HG03558 (cell line): ENCODE measurements around the gene SNAPC4.

Experiments
- ATAC-seq: cut with Tn5 transposase; IDR thresholded peaks from one replicate; pipeline ENCODE4 v1.9.1; 2021; ENCODE audit warnings: moderate number of reproducible peaks; ENCODE audit not compliant: unreplicated experiment; ENCODE audit errors: extremely low read depth

SNAPC4 gene, protein sequence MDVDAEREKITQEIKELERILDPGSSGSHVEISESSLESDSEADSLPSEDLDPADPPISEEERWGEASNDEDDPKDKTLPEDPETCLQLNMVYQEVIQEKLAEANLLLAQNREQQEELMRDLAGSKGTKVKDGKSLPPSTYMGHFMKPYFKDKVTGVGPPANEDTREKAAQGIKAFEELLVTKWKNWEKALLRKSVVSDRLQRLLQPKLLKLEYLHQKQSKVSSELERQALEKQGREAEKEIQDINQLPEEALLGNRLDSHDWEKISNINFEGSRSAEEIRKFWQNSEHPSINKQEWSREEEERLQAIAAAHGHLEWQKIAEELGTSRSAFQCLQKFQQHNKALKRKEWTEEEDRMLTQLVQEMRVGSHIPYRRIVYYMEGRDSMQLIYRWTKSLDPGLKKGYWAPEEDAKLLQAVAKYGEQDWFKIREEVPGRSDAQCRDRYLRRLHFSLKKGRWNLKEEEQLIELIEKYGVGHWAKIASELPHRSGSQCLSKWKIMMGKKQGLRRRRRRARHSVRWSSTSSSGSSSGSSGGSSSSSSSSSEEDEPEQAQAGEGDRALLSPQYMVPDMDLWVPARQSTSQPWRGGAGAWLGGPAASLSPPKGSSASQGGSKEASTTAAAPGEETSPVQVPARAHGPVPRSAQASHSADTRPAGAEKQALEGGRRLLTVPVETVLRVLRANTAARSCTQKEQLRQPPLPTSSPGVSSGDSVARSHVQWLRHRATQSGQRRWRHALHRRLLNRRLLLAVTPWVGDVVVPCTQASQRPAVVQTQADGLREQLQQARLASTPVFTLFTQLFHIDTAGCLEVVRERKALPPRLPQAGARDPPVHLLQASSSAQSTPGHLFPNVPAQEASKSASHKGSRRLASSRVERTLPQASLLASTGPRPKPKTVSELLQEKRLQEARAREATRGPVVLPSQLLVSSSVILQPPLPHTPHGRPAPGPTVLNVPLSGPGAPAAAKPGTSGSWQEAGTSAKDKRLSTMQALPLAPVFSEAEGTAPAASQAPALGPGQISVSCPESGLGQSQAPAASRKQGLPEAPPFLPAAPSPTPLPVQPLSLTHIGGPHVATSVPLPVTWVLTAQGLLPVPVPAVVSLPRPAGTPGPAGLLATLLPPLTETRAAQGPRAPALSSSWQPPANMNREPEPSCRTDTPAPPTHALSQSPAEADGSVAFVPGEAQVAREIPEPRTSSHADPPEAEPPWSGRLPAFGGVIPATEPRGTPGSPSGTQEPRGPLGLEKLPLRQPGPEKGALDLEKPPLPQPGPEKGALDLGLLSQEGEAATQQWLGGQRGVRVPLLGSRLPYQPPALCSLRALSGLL (N-terminal part only)

DNA sequence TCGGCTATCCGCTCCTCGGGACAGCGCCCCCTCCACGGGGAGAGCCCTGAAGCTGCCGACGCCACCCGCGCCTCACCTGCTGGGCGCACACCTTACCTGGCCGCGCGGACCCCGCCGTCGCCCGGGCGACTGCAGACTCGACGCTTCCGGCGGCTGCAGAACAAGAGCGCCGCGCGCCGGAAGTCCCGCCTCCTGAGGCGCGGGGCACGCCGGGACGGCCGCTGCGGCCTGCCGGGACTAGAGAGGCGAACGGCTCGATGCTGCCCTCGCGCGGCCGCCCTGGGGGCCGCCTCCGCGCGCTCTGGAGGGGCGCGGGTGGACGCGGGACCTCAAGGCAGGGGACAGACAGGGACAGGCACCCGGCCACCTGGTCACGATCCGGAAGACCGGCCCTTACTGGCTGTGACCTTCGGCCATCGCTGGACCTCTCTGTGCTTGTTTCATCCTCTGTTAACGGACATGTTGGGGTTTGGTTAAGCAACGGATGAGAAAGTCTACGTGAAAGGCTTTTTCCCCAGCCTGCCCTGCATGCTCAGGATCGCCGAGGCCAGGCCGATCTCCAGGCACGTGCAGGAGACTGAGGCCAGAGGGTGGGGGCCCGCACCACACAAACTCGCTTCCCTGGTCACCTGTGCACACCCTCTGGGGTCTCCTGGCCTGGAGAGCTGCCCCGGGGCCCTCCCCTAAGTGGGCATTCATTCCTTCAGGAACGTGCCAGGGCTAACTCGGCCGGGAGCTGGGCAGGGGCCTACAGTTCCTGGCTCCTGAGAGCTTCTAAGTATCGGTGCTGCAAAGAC is at the start of gene SNAPC4:
Gene SNAPC4 (minus strand): TSS at position 133 of the 797 bp plus-strand sequence. CDS start 1,742 bp downstream, outside the sequence.
- peak; percentile 38 for ATAC-seq

DNA sequence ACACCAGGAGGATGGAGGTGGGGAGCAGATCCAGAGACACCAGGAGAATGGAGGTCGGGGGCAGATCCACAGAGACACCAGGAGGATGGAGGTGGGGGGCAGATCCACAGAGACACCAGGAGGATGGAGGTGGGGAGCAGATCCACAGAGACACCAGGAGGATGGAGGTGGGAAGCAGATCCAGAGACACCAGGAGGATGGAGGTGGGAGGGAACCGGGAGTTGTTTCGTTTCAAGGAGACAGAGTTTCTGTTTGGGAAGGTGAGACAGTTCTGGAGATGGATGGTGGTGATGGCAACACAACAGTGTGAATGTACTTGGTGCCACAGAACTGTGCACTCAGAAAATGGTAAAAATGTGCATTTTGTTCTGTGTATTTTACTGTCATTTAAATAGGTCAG is 48.7 kb upstream of the SNAPC4 start:
- no peak for ATAC-seq

DNA sequence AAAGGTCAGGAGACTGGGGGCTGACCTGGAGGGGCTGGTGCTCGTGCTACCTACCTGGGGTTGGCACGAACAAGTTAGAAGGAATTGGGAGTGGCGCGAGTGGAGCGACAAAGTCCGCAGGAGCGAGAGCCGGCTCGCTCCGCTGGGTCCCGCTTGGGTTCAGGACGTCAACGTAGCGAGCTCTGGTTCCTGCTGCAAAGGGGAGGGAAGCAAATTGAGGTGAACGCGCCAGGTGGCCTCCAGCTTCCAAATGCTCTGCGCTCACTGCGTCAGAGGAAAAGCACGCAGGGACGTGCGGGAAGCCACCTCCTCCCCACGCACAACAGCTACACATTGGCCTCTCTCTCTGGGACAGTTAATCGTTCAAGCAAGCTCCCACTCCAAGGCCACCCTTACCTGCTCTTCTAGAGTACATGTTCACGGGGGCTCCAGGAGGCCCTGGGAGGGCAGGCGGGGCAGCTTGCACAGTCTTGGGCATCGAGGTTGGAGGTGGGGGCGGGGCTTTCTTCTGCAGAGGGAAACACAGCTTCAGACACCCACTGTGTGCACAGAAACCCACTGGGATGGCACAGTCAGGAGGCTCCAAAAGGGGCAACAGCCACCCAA is 47.3 kb upstream of the SNAPC4 start:
- ATAC-seq, result no peak

DNA sequence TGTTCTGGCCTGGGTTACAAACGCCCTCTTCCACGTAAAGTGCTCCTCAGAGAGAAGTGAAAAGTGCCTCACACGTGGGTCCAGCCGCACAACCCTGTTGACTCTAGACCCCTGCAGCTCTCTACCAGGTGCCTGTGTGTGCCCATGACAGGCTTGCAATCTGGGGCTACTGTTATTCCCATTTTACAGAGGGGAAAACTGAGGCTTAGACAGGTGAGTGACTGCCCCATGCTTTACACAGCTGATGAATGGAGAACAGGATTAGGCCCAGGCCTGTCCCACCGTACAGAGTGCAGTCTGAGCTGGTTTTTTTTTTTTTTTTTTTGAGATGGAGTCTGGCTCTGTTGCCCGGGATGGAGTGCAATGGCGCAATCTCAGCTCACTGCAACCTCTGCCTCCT is 45.8 kb upstream of the SNAPC4 start:
- no peak for ATAC-seq

DNA sequence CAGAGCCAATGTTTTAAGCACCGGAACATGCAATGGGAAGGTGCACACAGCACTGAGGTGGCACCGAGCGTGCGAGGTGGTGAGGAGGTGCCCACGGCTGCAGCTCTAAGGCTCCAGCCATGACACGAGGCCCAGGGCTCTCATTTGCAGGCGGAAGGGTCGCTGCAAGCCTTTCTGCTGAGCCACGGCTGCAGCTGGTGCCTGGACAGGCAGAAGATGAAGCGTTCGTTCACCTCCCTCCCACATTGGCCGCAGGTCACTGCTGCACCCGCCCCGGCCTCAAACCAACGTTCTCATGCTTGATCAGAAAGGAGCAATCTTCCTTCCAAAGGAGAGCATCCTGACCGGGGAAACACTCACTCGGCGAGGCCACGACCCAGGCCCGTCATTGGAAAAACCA is 44.1 kb upstream of the SNAPC4 start:
- ATAC-seq, result no peak

DNA sequence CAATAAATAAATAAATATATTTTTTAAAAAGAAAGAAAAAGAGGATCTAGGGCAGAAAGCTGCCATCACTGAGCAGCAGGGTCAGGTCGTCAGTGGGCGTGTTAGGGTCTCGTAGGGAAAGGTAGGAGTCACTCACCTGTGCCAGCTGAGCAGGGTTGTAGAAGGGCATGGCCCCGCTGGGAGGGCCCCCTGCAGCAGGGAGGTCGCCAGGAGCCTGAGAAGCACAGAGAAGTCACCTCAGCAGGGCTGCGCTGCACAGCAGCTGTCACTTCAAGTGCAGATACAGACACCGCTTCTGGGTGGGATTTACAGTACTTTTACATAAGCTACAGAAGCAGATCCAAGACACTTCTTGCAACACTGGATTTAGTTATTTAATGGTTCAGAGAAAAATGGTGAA is 43.7 kb upstream of the SNAPC4 start:
- no peak for ATAC-seq

DNA sequence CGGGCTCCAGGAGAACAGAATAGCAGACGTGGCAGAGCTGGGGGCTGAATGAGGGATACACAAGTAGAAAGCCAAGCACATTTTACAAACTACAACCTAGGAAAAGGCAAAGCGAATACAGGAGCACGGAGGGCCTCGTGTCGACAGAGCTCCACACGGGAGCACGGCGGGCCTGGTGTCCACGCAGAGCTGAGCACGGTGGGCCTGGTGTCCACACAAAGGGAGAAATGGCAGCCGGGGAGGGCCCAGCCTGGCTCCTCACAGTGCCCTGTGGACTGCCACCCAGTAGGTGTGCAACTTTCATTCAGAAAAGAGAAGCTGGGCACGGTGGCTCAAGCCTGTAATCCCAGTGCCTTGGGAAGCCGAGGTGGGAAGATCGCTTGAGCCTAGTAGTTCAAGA is 43.1 kb upstream of the SNAPC4 start:
- no peak for ATAC-seq

DNA sequence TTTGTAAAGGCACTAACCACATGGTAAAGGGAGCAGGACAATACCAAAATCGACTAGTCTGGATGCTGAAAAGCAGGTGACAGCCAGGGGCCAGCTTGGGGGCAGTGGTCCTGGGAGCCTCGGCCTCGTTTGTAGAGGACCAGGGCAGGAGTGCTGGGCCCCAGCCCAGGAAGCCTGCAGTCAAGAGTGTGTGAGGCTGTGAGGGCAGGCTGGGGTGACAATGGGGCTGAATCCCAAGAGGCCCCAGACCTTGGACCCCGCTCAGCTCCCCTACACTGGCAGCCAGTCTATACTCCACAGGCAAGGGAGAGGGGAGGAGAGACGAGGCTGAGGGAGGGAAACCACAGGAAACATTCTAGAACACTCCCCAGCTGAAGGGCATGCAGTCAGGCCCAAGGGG is 42.3 kb upstream of the SNAPC4 start:
- no peak for ATAC-seq

DNA sequence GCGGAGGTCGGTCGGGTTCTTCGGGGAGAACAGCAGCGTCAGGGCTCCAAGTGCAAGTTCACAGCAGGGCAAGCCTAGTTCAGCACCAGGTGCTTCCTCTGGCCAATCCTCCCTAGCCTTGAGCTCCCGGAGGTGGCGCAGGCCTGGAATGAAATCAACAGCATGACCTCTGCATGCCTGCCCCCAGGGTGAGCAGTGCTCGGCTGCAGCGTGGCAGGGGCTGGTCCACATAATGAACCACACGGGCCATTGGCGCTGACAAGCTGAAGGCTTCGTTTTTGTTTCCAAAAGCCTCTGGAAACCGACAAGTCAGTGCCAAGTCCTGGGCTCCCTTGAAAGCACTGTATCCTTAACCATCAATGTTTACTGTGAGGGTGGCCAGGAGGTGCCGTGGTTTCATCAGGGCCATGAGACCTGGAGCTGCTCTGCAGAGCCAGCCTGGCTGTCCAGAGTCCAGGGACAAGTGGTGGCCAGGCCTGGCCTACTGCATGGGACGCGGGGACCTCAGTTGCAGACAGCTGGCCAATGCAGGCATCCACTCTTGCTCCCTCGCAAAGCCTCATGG is 41.8 kb upstream of the SNAPC4 start:
- ATAC-seq, result no peak

DNA sequence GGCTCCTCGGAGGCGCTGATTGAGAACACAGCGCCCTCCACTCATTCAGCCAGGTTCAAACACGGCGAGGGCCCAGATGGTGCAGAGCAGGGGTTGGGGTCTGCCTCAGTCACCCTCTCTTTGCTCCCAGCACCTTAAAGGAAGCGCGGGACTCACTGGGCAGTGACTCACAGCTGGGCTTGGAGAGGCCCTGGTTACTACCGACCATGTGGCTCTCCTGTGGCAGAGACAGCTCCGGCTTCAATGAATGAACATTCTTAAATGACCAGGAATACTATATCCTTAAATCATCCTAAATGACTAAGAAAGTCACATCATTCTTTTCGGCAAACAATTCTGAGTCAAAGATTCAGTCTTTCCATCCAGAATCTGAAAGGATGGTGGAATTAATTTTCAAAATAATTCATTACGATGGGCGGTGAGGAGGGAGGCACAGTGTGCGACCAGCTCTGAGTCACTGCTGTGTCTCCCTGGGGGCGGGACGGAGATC is 41.3 kb upstream of the SNAPC4 start:
- ATAC-seq, result no peak

DNA sequence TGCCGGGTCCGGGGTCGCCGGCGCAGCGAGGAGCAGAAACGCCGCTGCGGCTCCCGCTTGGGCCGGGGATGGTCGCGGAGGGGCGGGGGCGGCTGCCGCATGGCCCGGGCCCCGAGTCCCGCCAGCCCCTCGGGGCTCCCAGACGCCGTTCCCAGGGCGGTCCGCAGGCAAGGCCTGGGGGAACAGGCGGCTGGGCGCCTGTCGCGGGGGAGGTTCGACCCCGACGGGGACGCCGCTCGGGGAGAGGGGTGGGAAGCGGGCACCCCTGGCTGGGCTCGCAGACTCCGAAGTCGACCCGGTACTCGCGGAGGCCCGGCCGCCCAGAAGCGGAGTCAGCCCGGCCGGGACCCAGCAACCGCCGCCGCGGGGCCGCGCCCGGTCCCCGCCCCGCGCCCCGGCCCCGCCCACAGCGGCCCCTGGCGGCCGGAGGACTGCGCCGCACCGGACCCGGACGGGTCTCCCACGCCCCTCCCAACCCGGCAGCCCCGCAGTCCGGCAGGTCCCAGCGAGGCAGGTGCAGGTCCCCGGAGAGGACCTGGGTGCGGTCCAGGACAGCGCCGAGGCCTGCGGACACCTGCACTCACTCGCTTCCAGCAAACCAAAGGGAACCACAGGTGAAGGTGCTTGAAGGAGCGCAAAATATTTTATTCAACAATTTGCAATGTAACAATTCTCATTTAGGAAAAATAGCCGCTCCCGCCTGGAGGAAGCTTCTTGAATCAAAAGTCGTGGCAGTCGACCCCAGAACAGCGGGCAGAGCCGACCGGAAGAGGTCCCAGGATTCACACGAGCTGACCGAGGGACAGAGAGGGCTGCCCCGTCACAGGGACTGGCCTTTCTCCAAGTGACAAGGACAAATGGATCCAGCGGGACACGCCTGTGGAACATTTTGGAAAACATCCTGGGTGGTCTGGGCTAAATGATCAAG is 39.8 kb upstream of the SNAPC4 start, which contains the start of gene INPP5E:
Gene INPP5E (minus strand): TSS at position 365 of the 928 bp plus-strand sequence. CDS start 426 bp downstream, outside the sequence.
- ATAC-seq, result no peak

DNA sequence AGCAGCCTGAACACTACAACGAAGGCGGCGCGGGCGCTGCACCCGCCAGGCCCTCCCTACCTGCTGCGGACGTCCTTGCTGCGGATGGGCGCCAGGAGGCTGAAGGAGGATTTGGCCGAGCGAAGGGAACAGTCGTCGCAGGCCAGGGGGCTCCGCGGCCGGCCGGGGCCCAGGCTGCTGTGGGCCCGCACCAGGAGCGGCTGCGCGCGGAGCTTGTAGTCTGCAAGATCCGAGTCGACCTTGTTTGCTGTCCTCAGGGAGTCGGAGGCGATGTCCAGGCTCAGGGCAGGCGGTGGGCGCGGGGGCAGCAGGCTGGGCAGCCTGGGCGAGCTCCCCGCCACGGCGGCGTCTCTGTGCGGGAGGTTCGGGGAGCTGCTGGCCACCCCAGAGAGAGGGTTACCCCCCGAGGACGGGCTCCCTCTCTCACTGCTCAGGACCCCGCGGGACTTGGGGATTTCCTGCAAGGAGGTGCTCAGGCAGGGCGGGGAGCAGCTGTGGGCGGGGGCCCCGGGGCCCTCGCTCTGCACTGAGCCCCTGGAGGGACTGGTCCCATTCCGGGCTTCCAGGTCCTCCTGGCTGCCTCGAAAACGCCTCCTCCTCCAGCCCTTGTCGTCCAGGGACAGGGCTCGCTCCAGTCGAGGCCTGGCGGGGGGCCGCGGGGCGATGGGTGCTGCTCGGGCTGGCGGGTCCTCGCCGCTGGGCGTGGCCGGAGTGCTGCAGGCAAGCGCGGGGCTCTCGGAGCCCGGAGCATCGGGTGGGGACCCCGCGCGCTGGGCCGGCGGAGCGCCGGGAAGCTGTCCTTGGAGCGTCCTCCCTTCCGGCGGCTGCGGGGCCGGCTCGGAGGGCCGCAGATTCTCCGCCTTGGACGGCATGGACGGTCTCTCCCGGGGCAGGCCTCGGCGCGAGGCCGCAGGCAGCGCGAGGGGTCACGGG is 38.8 kb upstream of the SNAPC4 start:
- ATAC-seq, result no peak

DNA sequence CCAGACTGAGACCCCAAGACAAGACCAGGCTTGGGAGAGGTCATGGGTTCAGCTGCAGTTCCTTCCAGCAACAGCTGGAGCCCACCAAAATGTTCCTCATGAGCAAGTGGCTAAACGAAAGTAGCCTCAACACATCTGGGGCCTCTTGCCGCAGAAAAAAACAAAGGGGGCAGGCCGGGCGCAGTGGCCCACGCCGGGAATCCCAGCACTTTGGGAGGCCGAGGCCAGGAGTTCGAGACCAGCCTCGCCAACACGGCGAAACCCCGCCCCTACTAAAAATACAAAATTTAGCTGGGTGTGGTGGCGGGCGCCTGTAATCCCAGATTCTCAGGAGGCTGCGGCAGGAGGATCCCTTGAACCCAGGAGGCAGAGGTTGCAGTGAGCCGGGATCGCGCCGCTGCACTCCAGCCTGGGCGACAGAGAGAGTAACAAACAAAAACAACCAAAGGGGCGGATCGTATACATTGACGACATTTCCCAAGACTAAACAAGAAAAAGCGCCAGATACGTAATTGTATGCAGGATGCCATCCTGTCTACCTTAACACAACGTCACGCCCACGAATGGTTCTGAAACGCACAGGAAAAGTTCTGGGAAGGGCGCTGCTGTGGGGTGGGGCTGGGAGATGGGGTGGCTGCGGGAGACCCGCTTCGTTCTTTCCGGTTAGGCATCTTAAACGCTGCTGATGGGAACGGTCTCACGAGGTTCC is 38.0 kb upstream of the SNAPC4 start:
- no peak for ATAC-seq

DNA sequence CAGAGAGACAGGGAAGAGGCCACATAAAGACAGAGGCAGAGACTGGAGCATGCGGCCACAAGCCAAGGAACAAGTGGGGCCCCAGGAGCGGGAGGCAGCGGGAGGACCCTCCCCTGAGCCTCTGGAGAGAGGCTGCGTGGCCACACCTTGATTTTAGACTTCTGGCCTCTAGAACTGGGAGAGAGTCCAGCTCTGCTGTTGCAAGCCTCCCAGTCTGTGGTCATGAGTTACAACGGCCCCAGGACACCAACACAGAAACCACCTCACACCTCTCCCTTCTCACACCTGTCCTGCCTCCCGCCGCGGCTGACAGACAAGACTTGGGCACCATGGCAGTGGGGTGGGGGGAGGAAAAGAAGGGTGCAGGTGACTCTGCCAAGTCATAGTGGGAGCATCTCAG is 37.5 kb upstream of the SNAPC4 start:
- no peak for ATAC-seq

DNA sequence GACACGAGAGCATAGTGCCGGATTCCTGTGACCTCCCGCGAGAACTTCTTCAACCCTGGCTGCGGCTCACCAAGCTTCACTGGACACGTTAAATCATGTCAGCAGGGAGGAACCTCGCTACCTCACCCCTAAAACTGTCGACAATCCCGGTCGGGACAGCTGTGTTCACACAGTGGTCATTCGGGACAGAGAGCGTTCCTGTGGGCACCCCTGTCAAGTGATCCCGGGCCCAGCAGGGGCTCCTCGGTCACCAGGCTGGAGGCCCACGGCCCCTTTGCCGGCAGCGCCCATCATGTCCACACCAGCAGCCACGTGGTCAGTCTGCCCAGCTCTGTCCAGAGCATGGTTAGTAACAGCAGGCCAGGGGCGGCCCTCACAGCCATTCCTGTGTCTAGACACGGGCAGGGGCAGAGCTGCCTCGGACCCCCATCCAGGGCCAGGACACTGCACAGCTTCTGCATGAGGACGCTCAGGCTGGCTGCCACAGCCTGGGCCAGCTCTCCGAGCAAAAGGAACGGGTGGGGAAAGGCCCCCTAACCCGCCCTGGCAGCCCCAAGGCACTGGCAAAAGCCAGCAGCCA is 36.2 kb upstream of the SNAPC4 start:
- ATAC-seq, result no peak
